Measurements from ENCODE around the gene ACSS1.

DNA sequence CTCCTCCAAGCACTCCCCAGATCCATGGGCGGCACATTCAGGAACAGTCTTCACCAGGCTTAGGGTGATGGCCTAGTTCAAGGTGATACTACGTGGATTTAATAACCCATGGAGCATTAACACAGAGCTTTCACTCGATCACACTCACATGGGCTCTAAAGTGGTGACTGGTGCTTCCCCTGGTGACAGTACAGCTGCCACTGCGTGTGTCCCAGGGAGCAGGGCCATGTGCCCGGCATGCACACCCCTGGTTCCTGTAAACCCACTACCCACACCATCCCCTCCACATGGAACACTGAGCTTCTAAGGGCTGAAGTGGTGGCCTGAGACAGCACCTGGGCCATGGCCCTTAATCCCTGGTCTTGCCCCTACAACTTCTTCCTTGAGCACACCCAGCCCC is 37.6 kb downstream of the ACSS1 start:
- TF ChIP-seq RFX5 (IDR thresholded peaks at IDR 0.05) (no peak), MAFK (IDR thresholded peaks at IDR 0.05; ENCODE audit: partially characterized antibody) (no peak), SMC3 (IDR thresholded peaks at IDR 0.05) (no peak), MAZ (IDR thresholded peaks at IDR 0.05; ENCODE audit: borderline replicate concordance, low read depth, low read length) (no peak), POLR2A (IDR thresholded peaks at IDR 0.05; ENCODE audit: low read length) (no peak), BHLHE40 (IDR thresholded peaks at IDR 0.05; ENCODE audit: low read depth, low read length) (no peak), ZSCAN20 (CRISPR knock-in tag; IDR thresholded peaks at IDR 0.05) (no peak)
- TF ChIP-seq, protein P1, sequence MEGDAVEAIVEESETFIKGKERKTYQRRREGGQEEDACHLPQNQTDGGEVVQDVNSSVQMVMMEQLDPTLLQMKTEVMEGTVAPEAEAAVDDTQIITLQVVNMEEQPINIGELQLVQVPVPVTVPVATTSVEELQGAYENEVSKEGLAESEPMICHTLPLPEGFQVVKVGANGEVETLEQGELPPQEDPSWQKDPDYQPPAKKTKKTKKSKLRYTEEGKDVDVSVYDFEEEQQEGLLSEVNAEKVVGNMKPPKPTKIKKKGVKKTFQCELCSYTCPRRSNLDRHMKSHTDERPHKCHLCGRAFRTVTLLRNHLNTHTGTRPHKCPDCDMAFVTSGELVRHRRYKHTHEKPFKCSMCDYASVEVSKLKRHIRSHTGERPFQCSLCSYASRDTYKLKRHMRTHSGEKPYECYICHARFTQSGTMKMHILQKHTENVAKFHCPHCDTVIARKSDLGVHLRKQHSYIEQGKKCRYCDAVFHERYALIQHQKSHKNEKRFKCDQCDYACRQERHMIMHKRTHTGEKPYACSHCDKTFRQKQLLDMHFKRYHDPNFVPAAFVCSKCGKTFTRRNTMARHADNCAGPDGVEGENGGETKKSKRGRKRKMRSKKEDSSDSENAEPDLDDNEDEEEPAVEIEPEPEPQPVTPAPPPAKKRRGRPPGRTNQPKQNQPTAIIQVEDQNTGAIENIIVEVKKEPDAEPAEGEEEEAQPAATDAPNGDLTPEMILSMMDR (IDR thresholded peaks at IDR 0.05), result no peak
- TF ChIP-seq, protein P2, sequence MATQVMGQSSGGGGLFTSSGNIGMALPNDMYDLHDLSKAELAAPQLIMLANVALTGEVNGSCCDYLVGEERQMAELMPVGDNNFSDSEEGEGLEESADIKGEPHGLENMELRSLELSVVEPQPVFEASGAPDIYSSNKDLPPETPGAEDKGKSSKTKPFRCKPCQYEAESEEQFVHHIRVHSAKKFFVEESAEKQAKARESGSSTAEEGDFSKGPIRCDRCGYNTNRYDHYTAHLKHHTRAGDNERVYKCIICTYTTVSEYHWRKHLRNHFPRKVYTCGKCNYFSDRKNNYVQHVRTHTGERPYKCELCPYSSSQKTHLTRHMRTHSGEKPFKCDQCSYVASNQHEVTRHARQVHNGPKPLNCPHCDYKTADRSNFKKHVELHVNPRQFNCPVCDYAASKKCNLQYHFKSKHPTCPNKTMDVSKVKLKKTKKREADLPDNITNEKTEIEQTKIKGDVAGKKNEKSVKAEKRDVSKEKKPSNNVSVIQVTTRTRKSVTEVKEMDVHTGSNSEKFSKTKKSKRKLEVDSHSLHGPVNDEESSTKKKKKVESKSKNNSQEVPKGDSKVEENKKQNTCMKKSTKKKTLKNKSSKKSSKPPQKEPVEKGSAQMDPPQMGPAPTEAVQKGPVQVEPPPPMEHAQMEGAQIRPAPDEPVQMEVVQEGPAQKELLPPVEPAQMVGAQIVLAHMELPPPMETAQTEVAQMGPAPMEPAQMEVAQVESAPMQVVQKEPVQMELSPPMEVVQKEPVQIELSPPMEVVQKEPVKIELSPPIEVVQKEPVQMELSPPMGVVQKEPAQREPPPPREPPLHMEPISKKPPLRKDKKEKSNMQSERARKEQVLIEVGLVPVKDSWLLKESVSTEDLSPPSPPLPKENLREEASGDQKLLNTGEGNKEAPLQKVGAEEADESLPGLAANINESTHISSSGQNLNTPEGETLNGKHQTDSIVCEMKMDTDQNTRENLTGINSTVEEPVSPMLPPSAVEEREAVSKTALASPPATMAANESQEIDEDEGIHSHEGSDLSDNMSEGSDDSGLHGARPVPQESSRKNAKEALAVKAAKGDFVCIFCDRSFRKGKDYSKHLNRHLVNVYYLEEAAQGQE (IDR thresholded peaks at IDR 0.05), result no peak
- TF ChIP-seq, protein P3, sequence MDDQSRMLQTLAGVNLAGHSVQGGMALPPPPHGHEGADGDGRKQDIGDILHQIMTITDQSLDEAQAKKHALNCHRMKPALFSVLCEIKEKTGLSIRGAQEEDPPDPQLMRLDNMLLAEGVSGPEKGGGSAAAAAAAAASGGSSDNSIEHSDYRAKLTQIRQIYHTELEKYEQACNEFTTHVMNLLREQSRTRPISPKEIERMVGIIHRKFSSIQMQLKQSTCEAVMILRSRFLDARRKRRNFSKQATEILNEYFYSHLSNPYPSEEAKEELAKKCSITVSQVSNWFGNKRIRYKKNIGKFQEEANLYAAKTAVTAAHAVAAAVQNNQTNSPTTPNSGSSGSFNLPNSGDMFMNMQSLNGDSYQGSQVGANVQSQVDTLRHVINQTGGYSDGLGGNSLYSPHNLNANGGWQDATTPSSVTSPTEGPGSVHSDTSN (IDR thresholded peaks at IDR 0.05), result no peak

All from A549 (cell line).